IMR-90 (cell line): ENCODE data around the gene MDP1. TPM values are rescaled to one million over a fixed set of nuclear protein-coding genes. Genes with fewer than 3 reads are reported as not detected.

ENCODE experiments used
- ATAC-seq: fragments of 200-7000 bp; cut with Tn5 transposase; 2 replicates; pipeline ENCODE4 v1.9.1; 2020; ENCODE audit warnings: low read depth, mild to moderate bottlenecking, moderate library complexity
- BruUV-seq: library from RNA; stranded (reverse); fragments of 400-500 nt; replicated peaks from 2 replicates; lab custom pipeline; 2021; lab: Mats Ljungman, UMichigan
- CTCF ChIA-PET: fragments of 300-600 bp; formaldehyde crosslinking; extraction: SDS; loops from one replicate; lab custom pipeline; 2021; ENCODE audit warnings: antibody characterized with exemption; lab: Yijun Ruan, JAX
- POLR2A ChIA-PET: fragments of 300-600 bp; sonication (Branson Sonifier 250); formaldehyde crosslinking; loops from one replicate; lab custom pipeline; 2022; ENCODE audit warnings: antibody characterized with exemption; ENCODE audit not compliant: unreplicated experiment; lab: Charles Lee
- DNase-seq: peaks from one replicate; pipeline ENCODE4 v3.0.0; 2013
- H2AFZ ChIP-seq: replicated peaks from 2 replicates; pipeline ENCODE3; 2013; ENCODE audit warnings: low read length, mild to moderate bottlenecking; ENCODE audit not compliant: poor library complexity
- H2AK5ac ChIP-seq: 2 replicates; pipeline ENCODE4 v1.6.1; 2013; ENCODE audit warnings: low read depth, low read length, inconsistent platforms
- H2AK9ac ChIP-seq: replicated peaks from 2 replicates; pipeline ENCODE3; 2013; ENCODE audit warnings: mild to moderate bottlenecking, low read depth, low read length, moderate library complexity; ENCODE audit not compliant: poor library complexity
- H2BK120ac ChIP-seq: 2 replicates; pipeline ENCODE4 v1.6.1; 2013; ENCODE audit warnings: low read depth, low read length, inconsistent platforms
- H2BK15ac ChIP-seq: 3 replicates; pipeline ENCODE4 v1.6.1; 2013; ENCODE audit warnings: low read depth, low read length, inconsistent platforms
- H2BK20ac ChIP-seq: 2 replicates; pipeline ENCODE4 v1.6.1; 2013; ENCODE audit warnings: low read depth, mild to moderate bottlenecking, inconsistent platforms, low read length, moderate library complexity
- H2BK5ac ChIP-seq: 2 replicates; pipeline ENCODE4 v1.6.1; 2013; ENCODE audit warnings: mild to moderate bottlenecking, low read depth, low read length, inconsistent platforms; ENCODE audit not compliant: poor library complexity, severe bottlenecking
- H3K14ac ChIP-seq: replicated peaks from 2 replicates; pipeline ENCODE4 v1.6.1; 2013; ENCODE audit warnings: low read depth, low read length, inconsistent platforms
- H3K18ac ChIP-seq: 2 replicates; pipeline ENCODE4 v1.6.1; 2013; ENCODE audit warnings: low read depth, low read length, control low read depth
- H3K23ac ChIP-seq: 2 replicates; pipeline ENCODE4 v1.6.1; 2013; ENCODE audit warnings: low read depth, low read length, inconsistent platforms
- H3K27ac ChIP-seq: 2 replicates; pipeline ENCODE4 v1.5.1; 2013; ENCODE audit warnings: mild to moderate bottlenecking, control low read depth, low read length; ENCODE audit not compliant: insufficient read depth
- H3K27me3 ChIP-seq: 2 replicates; pipeline ENCODE4 v1.6.1; 2013; ENCODE audit warnings: low read length; ENCODE audit not compliant: control insufficient read depth, insufficient read depth
- H3K36me3 ChIP-seq: 2 replicates; pipeline ENCODE4 v1.6.1; 2013; ENCODE audit warnings: low read length, mixed read lengths; ENCODE audit not compliant: control insufficient read depth, insufficient read depth
- H3K4ac ChIP-seq: 2 replicates; pipeline ENCODE4 v1.6.1; 2013; ENCODE audit warnings: low read depth, low read length, inconsistent platforms
- H3K4me1 ChIP-seq: 2 replicates; pipeline ENCODE4 v1.6.1; 2013; ENCODE audit warnings: low read length, mixed read lengths; ENCODE audit not compliant: control insufficient read depth, insufficient read depth
- H3K4me2 ChIP-seq: 2 replicates; pipeline ENCODE4 v1.6.1; 2013; ENCODE audit warnings: low read depth, mild to moderate bottlenecking, control low read depth, low read length, moderate library complexity
- H3K4me3 ChIP-seq: 2 replicates; pipeline ENCODE4 v1.5.1; 2013; ENCODE audit warnings: low read depth, mild to moderate bottlenecking, control low read depth, low read length, moderate library complexity; ENCODE audit not compliant: insufficient read depth
- H3K56ac ChIP-seq: 2 replicates; pipeline ENCODE4 v1.6.1; 2013; ENCODE audit warnings: low read length, inconsistent platforms; ENCODE audit not compliant: insufficient read depth; ENCODE audit errors: extremely low read depth
- H3K79me1 ChIP-seq, 2 experiments: 2 replicates each; pipeline ENCODE4 v1.6.1; 2013; ENCODE audit warnings: low read length in 2 of 2, inconsistent platforms in 1 of 2, low read depth in 1 of 2
- H3K9ac ChIP-seq: 2 replicates; pipeline ENCODE4 v1.6.1; 2013; ENCODE audit warnings: low read depth, low read length, control low read depth
- H3K9me1 ChIP-seq: 2 replicates; pipeline ENCODE4 v1.6.1; 2013; ENCODE audit warnings: low read length, inconsistent platforms; ENCODE audit not compliant: insufficient read depth
- H3K9me3 ChIP-seq: 2 replicates; pipeline ENCODE4 v1.6.1; 2013; ENCODE audit warnings: low read length; ENCODE audit not compliant: control insufficient read depth, insufficient read depth
- H4K20me1 ChIP-seq: 2 replicates; pipeline ENCODE4 v1.6.1; 2013; ENCODE audit warnings: low read length, inconsistent platforms; ENCODE audit not compliant: insufficient read depth
- H4K5ac ChIP-seq: 2 replicates; pipeline ENCODE4 v1.6.1; 2013; ENCODE audit warnings: mild to moderate bottlenecking, low read depth, low read length, control low read depth
- H4K8ac ChIP-seq, 2 experiments: 2 replicates each; pipeline ENCODE4 v1.6.1; 2013; ENCODE audit warnings: low read depth in 2 of 2, low read length in 2 of 2, control low read depth in 1 of 2, inconsistent platforms in 1 of 2
- H4K91ac ChIP-seq: 2 replicates; pipeline ENCODE4 v1.6.1; 2013; ENCODE audit warnings: low read depth, low read length, inconsistent platforms; ENCODE audit not compliant: insufficient read depth
- CEBPB ChIP-seq: IDR thresholded peaks from 2 replicates; pipeline ENCODE4 v1.6.1; 2012; ENCODE audit warnings: low read depth, low read length, improper control_type of control experiment
- CHD1 ChIP-seq: IDR thresholded peaks from 2 replicates; pipeline ENCODE4 v1.6.1; 2012; ENCODE audit warnings: low read depth, low read length, improper control_type of control experiment
- FOS ChIP-seq: fragments of 150-350 bp; IDR thresholded peaks from 2 replicates; pipeline ENCODE4 v1.6.1; 2016; ENCODE audit warnings: low read depth, low read length
- MAFK ChIP-seq: IDR thresholded peaks from 2 replicates; pipeline ENCODE4 v1.6.1; 2012; ENCODE audit warnings: low read depth, low read length, improper control_type of control experiment
- NFE2L2 ChIP-seq: fragments of 150-350 bp; IDR thresholded peaks from 2 replicates; pipeline ENCODE4 v1.6.1; 2016; ENCODE audit warnings: low read depth, mild to moderate bottlenecking, low read length
- RAD21 ChIP-seq: IDR thresholded peaks from 2 replicates; pipeline ENCODE4 v1.6.1; 2012; ENCODE audit warnings: low read length, improper control_type of control experiment
- RCOR1 ChIP-seq: IDR thresholded peaks from 2 replicates; pipeline ENCODE4 v1.6.1; 2012; ENCODE audit warnings: mild to moderate bottlenecking, low read length, improper control_type of control experiment; ENCODE audit not compliant: insufficient replicate concordance
- RFX5 ChIP-seq: IDR thresholded peaks from 2 replicates; pipeline ENCODE4 v1.8.0; 2012; ENCODE audit warnings: low read depth, mild to moderate bottlenecking, low read length, moderate library complexity
- SMC3 ChIP-seq: fragments of 150-350 bp; IDR thresholded peaks from 2 replicates; pipeline ENCODE4 v1.6.1; 2016; ENCODE audit warnings: low read depth, mild to moderate bottlenecking, antibody characterized with exemption, low read length, moderate library complexity
- WGBS, 2 experiments: methylation state at CpG; one replicate each; pipeline versions ENCODE4 v1.1.5 to v1.1.7; 2013; ENCODE audit warnings: missing lambda C conversion rate in 2 of 2; ENCODE audit not compliant: insufficient read length in 1 of 2; ENCODE audit errors: extremely low coverage in 2 of 2; 5-methylcytosine and 5-hydroxymethylcytosine counted together
- dilution Hi-C: fragments of 300-500 bp; cut with HindIII; formaldehyde crosslinking; loops from one replicate; pipeline ENCODE4 v1.14.3; 2018; ENCODE audit warnings: low sequenced_read_pairs; ENCODE audit not compliant: unreplicated experiment
- in situ Hi-C: fragments of 300-500 bp; cut with MboI; formaldehyde crosslinking; loops from 3 replicates; pipeline ENCODE4 v1.14.3; 2019; ENCODE audit warnings: low sequenced_read_pairs, inconsistent platforms, mixed read lengths
- intact Hi-C: fragments of 100-400 bp; cut with micrococcal nuclease; formaldehyde crosslinking; loops from 2 replicates; pipeline ENCODE4 v1.10.0; 2022
- polyA plus RNA-seq, 3 experiments: library from polyadenylated mRNA; depleted of rRNA; stranded (reverse); fragments of >200 nt; gene quantifications; 2 replicates each; pipeline ENCODE4 v1.2.3, GENCODE V29; 2012; ENCODE audit warnings: low replicate concordance in 1 of 3
- total RNA-seq: library from RNA; depleted of rRNA; stranded (reverse); fragments of >200 nt; gene quantifications from 2 replicates; pipeline ENCODE4 v1.2.3, GENCODE V29; 2012
- TF ChIP-seq, protein P1 (sequence below): fragments of 150-350 bp; IDR thresholded peaks from 2 replicates; pipeline ENCODE4 v1.6.1; 2016; ENCODE audit warnings: low read depth, mild to moderate bottlenecking, low read length, moderate library complexity, borderline replicate concordance
- TF ChIP-seq, protein P2 (sequence below): conservative IDR thresholded peaks from 2 replicates; pipeline ENCODE4 v1.5.1; 2012; ENCODE audit warnings: mild to moderate bottlenecking, low read depth, low read length, improper control_type of control experiment

MDP1 gene
- total and polyA plus RNA-seq, 2 of the 4 experiments (the other 2 are of a cell fraction), result 15.1 to 17.8 TPM

DNA sequence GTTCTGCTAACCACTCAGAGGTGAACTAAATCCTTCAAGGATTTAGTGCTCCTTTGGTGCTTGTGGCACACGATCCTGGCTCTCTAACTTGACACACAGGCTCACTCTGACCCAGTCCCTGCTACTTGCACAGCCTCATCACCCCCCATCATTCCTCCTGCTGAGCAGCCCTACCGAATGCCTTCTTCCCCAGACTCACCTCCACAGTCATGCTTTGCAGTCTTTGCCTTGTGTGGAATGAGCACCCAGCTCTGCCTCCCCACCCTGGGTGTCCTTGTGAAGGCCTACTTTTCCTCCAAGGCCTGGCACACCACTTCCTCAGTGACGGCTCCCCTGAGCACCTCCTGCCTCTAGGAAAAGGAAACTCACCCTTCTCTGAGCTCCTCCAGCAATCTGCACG is 34.5 kb upstream of the MDP1 start:
- Histone ChIP-seq H3K4ac (peak overlapping the region; percentile 40; the same call in 1 of the 2 replicates), H2AFZ (peak overlapping the region; percentile 71), H3K56ac (no peak overlapping the region), H3K36me3 (peaks cover 2% of the 10 kb centered on the region; the same call in 1 of the 2 replicates), H2BK5ac (peak overlapping the region; percentile 15), H3K4me2 (no peak overlapping the region), H4K8ac (peak overlapping the region in 1 of 2 experiments; percentile 75; a peak in 3 of 4 replicates), H3K9me3 (no peaks in the 10 kb centered on the region), H2BK20ac (peak overlapping the region; percentile 49), H4K5ac (no peak overlapping the region), H4K20me1 (no peaks in the 10 kb centered on the region), H3K27me3 (no peaks in the 10 kb centered on the region), H2BK120ac (peak overlapping the region; percentile 47), H3K14ac (peak overlapping the region; percentile 29; the same call in 1 of the 2 replicates), H3K9me1 (peaks cover 25% of the 10 kb centered on the region), H2BK15ac (no peak overlapping the region), H3K79me1 (no peaks in the 10 kb centered on the region), H3K27ac (no peak overlapping the region), H3K18ac (no peak overlapping the region), H3K4me1 (peaks cover 13% of the 10 kb centered on the region), H3K4me3 (no peak overlapping the region), H4K91ac (peak overlapping the region; percentile 5), H2AK5ac (peak overlapping the region; percentile 43), H2AK9ac (no peak overlapping the region), H3K23ac (peak overlapping the region; percentile 29; the same call in 1 of the 2 replicates), H3K9ac (no peak overlapping the region)
- dilution Hi-C loops, result no loop called here
- POLR2A ChIA-PET, result interaction anchor here (2.5 kb wide), 1 partner anchor 8 kb away, joined by 7 read pairs; the partner anchor contains the start of gene TINF2
- TF ChIP-seq FOS (no peak), CHD1 (no peak), RFX5 (no peak), NFE2L2 (no peak), CEBPB (no peak), RAD21 (no peak), MAFK (no peak), RCOR1 (no peak), SMC3 (no peak)
- TF ChIP-seq, protein P1, sequence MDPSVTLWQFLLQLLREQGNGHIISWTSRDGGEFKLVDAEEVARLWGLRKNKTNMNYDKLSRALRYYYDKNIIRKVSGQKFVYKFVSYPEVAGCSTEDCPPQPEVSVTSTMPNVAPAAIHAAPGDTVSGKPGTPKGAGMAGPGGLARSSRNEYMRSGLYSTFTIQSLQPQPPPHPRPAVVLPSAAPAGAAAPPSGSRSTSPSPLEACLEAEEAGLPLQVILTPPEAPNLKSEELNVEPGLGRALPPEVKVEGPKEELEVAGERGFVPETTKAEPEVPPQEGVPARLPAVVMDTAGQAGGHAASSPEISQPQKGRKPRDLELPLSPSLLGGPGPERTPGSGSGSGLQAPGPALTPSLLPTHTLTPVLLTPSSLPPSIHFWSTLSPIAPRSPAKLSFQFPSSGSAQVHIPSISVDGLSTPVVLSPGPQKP, result no peak
- TF ChIP-seq, protein P2, sequence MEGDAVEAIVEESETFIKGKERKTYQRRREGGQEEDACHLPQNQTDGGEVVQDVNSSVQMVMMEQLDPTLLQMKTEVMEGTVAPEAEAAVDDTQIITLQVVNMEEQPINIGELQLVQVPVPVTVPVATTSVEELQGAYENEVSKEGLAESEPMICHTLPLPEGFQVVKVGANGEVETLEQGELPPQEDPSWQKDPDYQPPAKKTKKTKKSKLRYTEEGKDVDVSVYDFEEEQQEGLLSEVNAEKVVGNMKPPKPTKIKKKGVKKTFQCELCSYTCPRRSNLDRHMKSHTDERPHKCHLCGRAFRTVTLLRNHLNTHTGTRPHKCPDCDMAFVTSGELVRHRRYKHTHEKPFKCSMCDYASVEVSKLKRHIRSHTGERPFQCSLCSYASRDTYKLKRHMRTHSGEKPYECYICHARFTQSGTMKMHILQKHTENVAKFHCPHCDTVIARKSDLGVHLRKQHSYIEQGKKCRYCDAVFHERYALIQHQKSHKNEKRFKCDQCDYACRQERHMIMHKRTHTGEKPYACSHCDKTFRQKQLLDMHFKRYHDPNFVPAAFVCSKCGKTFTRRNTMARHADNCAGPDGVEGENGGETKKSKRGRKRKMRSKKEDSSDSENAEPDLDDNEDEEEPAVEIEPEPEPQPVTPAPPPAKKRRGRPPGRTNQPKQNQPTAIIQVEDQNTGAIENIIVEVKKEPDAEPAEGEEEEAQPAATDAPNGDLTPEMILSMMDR, result no peak
- WGBS, 2 experiments, result 44% methylated on average over 2 of the region's 4 CpGs; no CpG with 5 or more reads in 1 of the 2 experiments
- no TSS peak for BruUV-seq
- DNase-seq, result no peak
- ATAC-seq, result no peak
- CTCF ChIA-PET, result interaction anchor here (2.5 kb wide), 1 partner anchor 7 kb away, joined by 10 read pairs; the partner anchor contains the start of gene TINF2
- in situ Hi-C loops, result no loop called here
- intact Hi-C loops, result no loop called here
